ENCODE results near the gene PRH2.

Gene PRH2

DNA sequence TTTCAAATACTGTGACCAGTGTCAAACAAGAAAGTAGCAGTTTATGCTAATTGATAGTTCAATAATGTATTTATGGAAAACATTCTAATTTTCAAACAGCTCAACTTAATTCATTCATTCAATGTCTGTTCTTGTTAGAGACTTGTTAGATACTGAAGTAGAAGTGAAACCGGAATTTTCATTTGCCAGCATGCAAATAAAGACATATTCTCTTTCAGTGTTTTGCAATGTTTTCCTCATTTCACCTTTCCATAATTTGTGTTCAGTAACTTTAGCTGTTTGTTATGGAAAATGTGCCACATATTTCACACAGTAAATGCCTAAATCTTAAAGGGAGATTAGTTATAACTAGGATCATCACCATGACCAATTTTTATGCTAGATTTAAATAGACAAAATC lies 36.4 kb downstream of the PRH2 start:
- no peak for DNase-seq

DNA sequence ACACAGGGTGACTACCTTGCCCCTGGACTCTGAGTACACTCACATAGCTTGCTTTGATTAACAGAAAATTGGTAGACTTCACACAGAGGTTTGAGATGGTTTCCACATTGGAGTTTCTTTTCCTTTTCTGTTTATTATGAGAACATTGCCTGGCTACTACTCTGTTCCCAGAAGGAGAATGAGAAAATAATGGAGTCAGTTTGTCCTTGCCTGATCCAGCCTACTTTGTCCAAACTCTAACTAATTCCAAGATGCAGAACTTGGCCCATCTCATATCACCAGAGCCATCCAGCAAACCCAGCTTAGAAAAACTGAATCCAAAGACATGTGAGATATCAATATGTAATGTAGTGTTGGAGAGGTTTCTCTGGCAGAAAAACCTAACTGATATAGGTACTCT lies 37.3 kb downstream of the PRH2 start:
- no peak for DNase-seq

DNA sequence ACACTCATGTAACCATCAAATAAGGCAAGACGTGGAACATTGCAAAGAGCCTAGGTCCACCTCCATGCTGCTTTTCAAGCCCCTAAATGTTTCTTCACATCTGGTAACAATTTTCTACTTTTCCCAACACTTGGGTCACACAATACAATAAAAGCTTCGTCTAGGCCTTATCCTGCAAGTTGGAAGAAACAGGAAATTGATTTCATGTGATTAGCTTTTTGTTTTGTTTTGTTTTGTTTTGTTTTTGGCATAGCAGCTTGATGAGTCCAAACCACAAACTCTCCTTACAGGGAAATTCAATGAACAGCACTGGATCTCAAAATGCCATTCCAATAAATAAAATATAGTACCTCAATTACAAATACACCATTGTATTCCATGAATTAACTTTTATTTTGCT lies 38.4 kb downstream of the PRH2 start:
- DNase-seq = no peak

DNA sequence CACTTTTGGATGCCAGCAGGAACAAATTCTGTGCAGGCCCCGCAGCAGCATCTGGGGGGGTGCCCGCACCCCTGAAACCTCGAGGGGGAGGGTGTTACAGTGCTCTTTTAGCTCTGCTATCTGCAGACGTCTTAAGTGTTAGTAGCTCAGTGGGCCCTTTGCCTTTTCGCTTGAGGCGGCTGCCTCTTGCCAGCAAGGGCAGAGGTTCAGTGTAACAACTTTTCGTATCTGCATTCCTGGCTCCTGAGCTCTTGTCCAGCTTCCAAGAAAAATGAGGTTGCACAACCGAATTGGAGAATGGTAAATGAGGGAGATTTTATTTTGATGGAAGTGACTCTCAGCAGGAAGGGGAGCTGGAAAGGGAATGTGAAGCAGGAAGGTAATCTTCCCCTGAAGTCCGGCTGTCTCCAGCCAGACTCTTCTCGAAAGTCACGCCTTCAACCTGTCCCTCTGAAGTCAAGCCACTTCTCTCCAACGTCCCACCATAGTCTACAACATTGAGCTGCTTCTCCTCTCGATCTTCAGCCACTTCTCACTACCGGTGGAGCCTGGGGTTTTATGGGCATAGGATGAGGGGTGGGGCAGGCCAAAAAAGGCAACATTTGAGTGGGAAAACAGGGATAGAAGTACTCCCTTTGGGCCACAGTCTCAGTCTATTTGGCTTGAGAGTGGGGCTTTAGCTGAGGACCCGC lies 39.9 kb downstream of the PRH2 start:
- DNase-seq = no peak

DNA sequence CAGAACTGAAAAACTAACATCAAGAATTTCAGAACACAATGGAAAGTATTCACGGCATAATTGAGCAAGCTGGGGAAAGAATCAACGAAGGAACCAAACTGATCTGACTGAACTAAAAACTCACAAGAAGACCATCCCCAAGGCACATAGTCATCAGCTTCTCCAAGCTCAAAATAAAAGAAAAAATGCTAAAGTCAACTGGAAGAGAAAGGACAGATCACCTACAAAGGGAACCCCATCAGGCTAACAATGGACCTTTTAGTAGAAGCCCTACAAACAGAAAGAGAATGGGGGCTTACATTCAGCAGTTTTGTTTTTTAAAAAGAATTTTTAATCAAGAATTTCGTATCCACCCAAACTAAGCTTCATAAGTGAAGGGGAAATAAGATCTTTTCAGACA lies 45.9 kb downstream of the PRH2 start:
- no peak for DNase-seq

DNA sequence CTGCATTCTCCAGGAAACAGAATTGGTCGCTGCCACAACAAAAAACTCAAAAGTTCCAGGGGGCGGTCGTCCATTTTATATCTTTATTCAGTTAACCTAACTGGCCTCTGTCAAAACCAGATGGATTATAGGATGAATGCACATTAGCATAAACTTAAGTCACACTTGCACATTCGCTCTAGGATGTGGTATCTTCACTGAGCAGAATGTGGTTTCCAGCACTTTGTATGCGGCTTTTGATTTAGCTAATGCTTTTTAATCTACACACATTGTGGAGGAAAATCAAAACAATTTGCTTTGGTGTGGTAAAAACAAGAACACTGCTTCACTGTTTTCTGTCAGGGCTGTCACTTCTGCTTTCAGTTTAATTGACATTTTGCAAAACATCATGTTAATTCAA lies 53.2 kb downstream of the PRH2 start:
- DNase-seq = no peak

Measured in activated naive CD4-positive, alpha-beta T cell treated with Interleukin-2 at 50 U/mL for 16 hours (primary cell).